Omental fat pad (tissue), 4 donors: ENCODE results near the gene PDGFRA. TPM values are rescaled to one million over a fixed set of nuclear protein-coding genes. Genes with fewer than 3 reads are reported as not detected.

ENCODE experiments used
- ATAC-seq: fragments of 150-250 bp; one replicate; pipeline ENCODE4 v1.9.1; 2016; ENCODE audit warnings: mild to moderate bottlenecking, moderate library complexity; ENCODE audit not compliant: low FRiP score
- DNase-seq: peaks from one replicate; pipeline ENCODE4 v3.0.0-alpha.2; 2019; ENCODE audit warnings: low spot score
- CTCF ChIP-seq, 3 donors: fragments of 450-650 bp; IDR thresholded peaks; one replicate each; pipeline ENCODE4 v1.5.1; 2016 to 2017; ENCODE audit warnings: antibody characterized with exemption in 3 of 3, mild to moderate bottlenecking in 3 of 3, moderate library complexity in 2 of 3
- total RNA-seq, 4 donors: library from RNA; depleted of rRNA; stranded (reverse); fragments of >200 nt; gene quantifications; one replicate each; pipeline ENCODE4 v1.1.0, GENCODE V29; 2016

Gene PDGFRA
- total RNA-seq: 100 to 1,000 TPM; 135 to 272 (median 163) TPM

- DNase-seq: no peak
- no peak for ATAC-seq
- TF ChIP-seq CTCF (IDR thresholded peaks at IDR 0.05): no peak
These were observed at the start of gene PDGFRA for GRCh38 chr4:54228961-54229501. TSS of gene PDGFRA (plus strand) at chr4:54229293. CDS start at chr4:54258769, 29,476 bp downstream.

GRCh38 chr4:54184581-54184980 lies 44.5 kb upstream of the PDGFRA start:
- no peak for ATAC-seq
- no peak for DNase-seq
- no peak for TF ChIP-seq CTCF (IDR thresholded peaks at IDR 0.05)

GRCh38 chr4:54185044-54185780 lies 43.9 kb upstream of the PDGFRA start:
- no peak for ATAC-seq
- no peak for DNase-seq
- TF ChIP-seq CTCF (IDR thresholded peaks at IDR 0.05): no peak

GRCh38 chr4:54185866-54186265 lies 43.2 kb upstream of the PDGFRA start:
- no peak for ATAC-seq
- DNase-seq: no peak
- TF ChIP-seq CTCF (IDR thresholded peaks at IDR 0.05): no peak

DNA sequence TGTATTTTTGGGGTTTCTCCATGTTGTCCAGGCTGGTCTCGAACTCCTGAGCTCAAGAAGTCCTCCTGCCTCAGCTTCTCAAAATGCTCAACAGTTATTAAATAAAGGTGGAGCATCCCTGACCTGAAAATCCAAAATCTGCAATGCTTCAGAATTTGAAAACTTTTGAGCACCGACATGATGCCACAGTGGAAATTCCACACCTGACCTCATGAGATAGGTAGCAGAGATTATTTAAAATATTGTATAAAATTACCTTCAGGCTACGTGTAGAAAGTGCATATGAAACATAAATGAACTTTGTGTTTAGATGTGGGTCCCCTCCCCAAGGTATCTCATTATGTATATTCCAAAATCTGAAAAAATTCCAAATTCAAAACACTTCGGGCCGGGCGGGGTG lies 42.7 kb upstream of the PDGFRA start:
- ATAC-seq: no peak
- no peak for TF ChIP-seq CTCF (IDR thresholded peaks at IDR 0.05)
- no peak for DNase-seq

GRCh38 chr4:54187148-54187547 lies 41.9 kb upstream of the PDGFRA start:
- TF ChIP-seq CTCF (IDR thresholded peaks at IDR 0.05): no peak
- no peak for DNase-seq
- no peak for ATAC-seq

- no peak for TF ChIP-seq CTCF (IDR thresholded peaks at IDR 0.05)
- ATAC-seq: no peak
- no peak for DNase-seq
These were observed 40.0 kb upstream of the PDGFRA start for GRCh38 chr4:54189140-54189539.
